ENCODE results near the gene GABRA1. TPM values are rescaled to one million over a fixed set of nuclear protein-coding genes. Genes with fewer than 3 reads are reported as not detected.

The GABRA1 gene
- under 0.01 TPM in 2 replicates for total RNA-seq

DNA sequence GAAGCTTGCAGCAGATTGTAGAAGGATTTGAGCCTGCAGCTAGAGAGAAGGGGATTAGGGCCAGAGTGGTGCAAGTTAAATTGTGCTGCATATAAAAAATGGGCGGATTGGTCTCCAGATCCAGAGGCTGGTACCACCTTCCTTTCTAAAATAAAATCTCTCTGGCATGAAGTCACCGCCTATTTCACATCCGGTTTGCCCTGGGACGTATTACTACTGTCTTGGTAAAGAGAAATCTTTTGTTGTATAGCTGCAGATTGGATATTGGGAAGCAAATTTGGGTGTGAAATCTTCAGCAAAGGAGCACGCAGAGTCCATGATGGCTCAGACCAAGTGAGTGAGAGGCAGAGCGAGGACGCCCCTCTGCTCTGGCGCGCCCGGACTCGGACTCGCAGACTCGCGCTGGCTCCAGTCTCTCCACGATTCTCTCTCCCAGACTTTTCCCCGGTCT, at the start of gene GABRA1:
Gene GABRA1, plus strand, starts transcription at position 180 of the 451 bp plus-strand sequence. CDS start 2,691 bp downstream, outside the sequence.

Other genes starting within 250 kb of the GABRA1 start
- not detected in 2 replicates for gene GABRA6, start 162.4 kb upstream of the GABRA1 start, total RNA-seq
- not detected in 2 replicates for gene GABRG2, start 219.7 kb downstream of the GABRA1 start, total RNA-seq